ENCODE results near the gene DPH1. TPM values are rescaled to one million over a fixed set of nuclear protein-coding genes. Genes with fewer than 3 reads are reported as not detected.

Gene DPH1
- polyA plus RNA-seq, 2 of the 4 experiments (the other 2 are of a cell fraction), result 25.5 to 33.6 TPM

DNA sequence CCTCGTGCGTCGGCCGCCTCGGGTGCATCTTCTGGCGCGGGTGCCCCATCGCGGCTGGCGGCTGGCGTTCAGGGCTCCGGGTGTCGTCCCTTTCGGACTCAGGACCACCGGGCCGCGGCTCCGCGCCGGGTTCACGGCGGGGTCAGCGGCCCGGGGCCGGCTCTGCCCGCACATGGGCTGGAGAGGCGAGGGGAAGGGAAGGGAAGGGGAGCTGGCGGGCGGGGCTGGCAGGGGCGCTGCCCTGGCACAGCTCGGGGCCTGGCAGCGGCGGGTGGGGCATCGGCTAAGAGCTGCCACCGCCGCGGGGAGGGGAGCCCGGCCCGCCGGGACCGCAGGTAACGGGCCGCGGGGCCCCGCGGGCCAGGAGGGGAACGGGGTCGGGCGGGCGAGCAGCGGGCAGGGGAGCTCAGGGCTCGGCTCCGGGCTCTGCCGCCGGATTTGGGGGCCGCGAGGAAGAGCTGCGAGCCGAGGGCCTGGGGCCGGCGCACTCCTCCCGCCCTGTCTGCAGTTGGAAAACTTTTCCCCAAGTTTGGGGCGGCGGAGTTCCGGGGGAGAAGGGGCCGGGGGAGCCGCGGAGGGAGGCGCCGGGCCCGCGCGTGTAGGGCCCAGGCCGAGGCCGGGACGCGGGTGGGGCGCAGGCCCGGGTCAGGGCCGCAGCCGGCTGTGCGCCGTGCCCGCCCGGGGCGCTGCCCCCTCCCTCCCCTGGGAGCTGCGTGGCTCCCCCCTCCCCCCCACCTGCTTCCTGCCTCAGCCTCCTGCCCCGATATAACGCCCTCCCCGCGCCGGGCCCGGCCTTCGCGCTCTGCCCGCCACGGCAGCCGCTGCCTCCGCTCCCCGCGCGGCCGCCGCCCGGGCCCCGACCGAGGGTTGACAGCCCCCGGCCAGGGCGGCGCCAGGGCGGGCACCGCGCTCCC lies 25.6 kb downstream of the DPH1 start:
- Histone ChIP-seq H3K4me3 (peak overlapping the region; percentile 50), H3K9me3 (no peaks in the 10 kb centered on the region), H3K27ac (peak overlapping the region; percentile 30 to 82; a peak in 5 of 6 replicates), H3K4me1 (0 out of 3 replicates have a peak, but pooled peaks cover 5% of the 10 kb centered on the region), H3K4me2 (peak overlapping the region; percentile 96)
- no peak; a peak in 1 of 6 replicates for ATAC-seq
- no peak for FAIRE-seq
- TF ChIP-seq, protein P1, sequence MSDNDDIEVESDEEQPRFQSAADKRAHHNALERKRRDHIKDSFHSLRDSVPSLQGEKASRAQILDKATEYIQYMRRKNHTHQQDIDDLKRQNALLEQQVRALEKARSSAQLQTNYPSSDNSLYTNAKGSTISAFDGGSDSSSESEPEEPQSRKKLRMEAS (IDR thresholded peaks at IDR 0.05), result 0 out of 2 replicates have a peak, but pooled peaks have one; percentile 5
- TF ChIP-seq, protein P2, sequence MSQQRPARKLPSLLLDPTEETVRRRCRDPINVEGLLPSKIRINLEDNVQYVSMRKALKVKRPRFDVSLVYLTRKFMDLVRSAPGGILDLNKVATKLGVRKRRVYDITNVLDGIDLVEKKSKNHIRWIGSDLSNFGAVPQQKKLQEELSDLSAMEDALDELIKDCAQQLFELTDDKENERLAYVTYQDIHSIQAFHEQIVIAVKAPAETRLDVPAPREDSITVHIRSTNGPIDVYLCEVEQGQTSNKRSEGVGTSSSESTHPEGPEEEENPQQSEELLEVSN (IDR thresholded peaks at IDR 0.05; ENCODE audit: borderline replicate concordance, low read depth), result no peak
- CTCF ChIA-PET, result interaction anchor here (0.6 to 9.1 kb wide), 51 partner anchors 14 to 357 kb away, joined by 3 to 492 read pairs (median 8); partner anchors contain the start of genes OVCA2, SGSM2, SMG6 and SRR
- 96% methylated on average over 57 of the region's 113 CpGs for WGBS (ENCODE audit: missing lambda C conversion rate)
- POLR2A ChIA-PET, result interaction anchor here (0.5 to 1.2 kb wide), 3 partner anchors 181 to 228 kb away, joined by 3 to 8 read pairs (median 3); no protein-coding TSS in a partner anchor
- DNase-seq (ENCODE audit: low read depth in 1 of 2, low spot score in 1 of 2), result no peak

DNA sequence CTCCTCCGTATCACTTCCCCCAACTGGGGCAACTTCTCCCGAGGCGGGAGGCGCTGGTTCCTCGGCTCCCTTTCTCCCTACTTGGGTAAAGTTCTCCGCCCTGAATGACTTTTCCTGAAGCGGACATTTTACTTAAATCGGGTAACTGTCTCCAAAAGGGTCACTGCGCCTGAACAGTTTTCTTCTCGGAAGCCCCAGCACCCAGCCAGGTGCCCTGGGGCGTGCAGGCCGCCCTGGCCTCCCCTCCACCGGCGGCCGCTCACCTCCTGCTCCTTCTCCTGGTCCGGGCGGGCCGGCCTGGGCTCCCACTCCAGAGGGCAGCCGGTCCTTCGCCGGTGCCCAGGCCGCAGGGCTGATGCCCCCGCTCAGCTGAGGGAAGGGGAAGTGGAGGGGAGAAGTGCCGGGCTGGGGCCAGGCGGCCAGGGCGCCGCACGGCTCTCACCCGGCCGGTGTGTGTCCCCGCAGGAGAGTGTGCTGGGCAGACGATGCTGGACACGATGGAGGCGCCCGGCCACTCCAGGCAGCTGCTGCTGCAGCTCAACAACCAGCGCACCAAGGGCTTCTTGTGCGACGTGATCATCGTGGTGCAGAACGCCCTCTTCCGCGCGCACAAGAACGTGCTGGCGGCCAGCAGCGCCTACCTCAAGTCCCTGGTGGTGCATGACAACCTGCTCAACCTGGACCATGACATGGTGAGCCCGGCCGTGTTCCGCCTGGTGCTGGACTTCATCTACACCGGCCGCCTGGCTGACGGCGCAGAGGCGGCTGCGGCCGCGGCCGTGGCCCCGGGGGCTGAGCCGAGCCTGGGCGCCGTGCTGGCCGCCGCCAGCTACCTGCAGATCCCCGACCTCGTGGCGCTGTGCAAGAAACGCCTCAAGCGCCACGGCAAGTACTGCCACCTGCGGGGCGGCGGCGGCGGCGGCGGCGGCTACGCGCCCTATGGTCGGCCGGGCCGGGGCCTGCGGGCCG lies 26.5 kb downstream of the DPH1 start:
- FAIRE-seq, result no peak
- TF ChIP-seq FOSB (CRISPR knock-in tag; IDR thresholded peaks at IDR 0.05) (no peak), MAFK (IDR thresholded peaks at IDR 0.05; ENCODE audit: partially characterized antibody) (no peak), CHD2 (IDR thresholded peaks at IDR 0.05; ENCODE audit: low read length, partially characterized antibody) (no peak), NR3C1 (IDR thresholded peaks at IDR 0.05) (no peak), POLR2A (IDR thresholded peaks at IDR 0.05; ENCODE audit: low read length) (no peak)
- TF ChIP-seq, protein P3, sequence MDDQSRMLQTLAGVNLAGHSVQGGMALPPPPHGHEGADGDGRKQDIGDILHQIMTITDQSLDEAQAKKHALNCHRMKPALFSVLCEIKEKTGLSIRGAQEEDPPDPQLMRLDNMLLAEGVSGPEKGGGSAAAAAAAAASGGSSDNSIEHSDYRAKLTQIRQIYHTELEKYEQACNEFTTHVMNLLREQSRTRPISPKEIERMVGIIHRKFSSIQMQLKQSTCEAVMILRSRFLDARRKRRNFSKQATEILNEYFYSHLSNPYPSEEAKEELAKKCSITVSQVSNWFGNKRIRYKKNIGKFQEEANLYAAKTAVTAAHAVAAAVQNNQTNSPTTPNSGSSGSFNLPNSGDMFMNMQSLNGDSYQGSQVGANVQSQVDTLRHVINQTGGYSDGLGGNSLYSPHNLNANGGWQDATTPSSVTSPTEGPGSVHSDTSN (IDR thresholded peaks at IDR 0.05), result no peak
- TF ChIP-seq, protein P4, sequence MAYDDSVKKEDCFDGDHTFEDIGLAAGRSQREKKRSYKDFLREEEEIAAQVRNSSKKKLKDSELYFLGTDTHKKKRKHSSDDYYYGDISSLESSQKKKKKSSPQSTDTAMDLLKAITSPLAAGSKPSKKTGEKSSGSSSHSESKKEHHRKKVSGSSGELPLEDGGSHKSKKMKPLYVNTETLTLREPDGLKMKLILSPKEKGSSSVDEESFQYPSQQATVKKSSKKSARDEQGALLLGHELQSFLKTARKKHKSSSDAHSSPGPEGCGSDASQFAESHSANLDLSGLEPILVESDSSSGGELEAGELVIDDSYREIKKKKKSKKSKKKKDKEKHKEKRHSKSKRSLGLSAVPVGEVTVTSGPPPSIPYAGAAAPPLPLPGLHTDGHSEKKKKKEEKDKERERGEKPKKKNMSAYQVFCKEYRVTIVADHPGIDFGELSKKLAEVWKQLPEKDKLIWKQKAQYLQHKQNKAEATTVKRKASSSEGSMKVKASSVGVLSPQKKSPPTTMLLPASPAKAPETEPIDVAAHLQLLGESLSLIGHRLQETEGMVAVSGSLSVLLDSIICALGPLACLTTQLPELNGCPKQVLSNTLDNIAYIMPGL (CRISPR knock-in tag; IDR thresholded peaks at IDR 0.05; ENCODE audit: borderline replicate concordance), result no peak
- ATAC-seq, result no peak
- DNase-seq (ENCODE audit: low read depth in 1 of 2, low spot score in 1 of 2), result no peak
- H3K27ac ChIP-seq, result no peak overlapping the region
- 95% methylated on average over 61 of the region's 85 CpGs for WGBS (ENCODE audit: missing lambda C conversion rate)
- CTCF ChIA-PET, result interaction anchor here (0.6 to 9.1 kb wide), 24 partner anchors 13 to 305 kb away, joined by 3 to 492 read pairs (median 10); partner anchors contain the start of gene OVCA2
- H3K4me2 ChIP-seq, result no peak overlapping the region
- POLR2A ChIA-PET, result interaction anchor here (1.2 kb wide), 1 partner anchor 188 kb away, joined by 3 read pairs; no protein-coding TSS in a partner anchor
- no peak overlapping the region for H3K4me3 ChIP-seq
- H3K9me3 ChIP-seq, result no peaks in the 10 kb centered on the region
- 0 out of 3 replicates have a peak, but pooled peaks cover 5% of the 10 kb centered on the region for H3K4me1 ChIP-seq

DNA sequence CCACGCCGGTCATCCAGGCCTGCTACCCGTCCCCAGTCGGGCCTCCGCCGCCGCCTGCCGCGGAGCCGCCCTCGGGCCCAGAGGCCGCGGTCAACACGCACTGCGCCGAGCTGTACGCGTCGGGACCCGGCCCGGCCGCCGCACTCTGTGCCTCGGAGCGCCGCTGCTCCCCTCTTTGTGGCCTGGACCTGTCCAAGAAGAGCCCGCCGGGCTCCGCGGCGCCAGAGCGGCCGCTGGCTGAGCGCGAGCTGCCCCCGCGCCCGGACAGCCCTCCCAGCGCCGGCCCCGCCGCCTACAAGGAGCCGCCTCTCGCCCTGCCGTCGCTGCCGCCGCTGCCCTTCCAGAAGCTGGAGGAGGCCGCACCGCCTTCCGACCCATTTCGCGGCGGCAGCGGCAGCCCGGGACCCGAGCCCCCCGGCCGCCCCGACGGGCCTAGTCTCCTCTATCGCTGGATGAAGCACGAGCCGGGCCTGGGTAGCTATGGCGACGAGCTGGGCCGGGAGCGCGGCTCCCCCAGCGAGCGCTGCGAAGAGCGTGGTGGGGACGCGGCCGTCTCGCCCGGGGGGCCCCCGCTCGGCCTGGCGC lies 27.3 kb downstream of the DPH1 start:
- Histone ChIP-seq H3K4me3 (no peak overlapping the region), H3K4me2 (no peak overlapping the region), H3K27ac (no peak overlapping the region), H3K4me1 (0 out of 3 replicates have a peak, but pooled peaks cover 5% of the 10 kb centered on the region), H3K9me3 (no peaks in the 10 kb centered on the region)
- ChIA-PET CTCF (interaction anchor here (0.9 to 9.1 kb wide), 29 partner anchors 12 to 304 kb away, joined by 3 to 492 read pairs (median 8); partner anchors contain the start of gene OVCA2), POLR2A (interaction anchor here (1.2 kb wide), 1 partner anchor 187 kb away, joined by 3 read pairs; no protein-coding TSS in a partner anchor)
- FAIRE-seq, result no peak
- no peak for DNase-seq (ENCODE audit: low read depth in 1 of 2, low spot score in 1 of 2)
- WGBS (ENCODE audit: missing lambda C conversion rate), result 96% methylated on average over 65 of the region's 81 CpGs
- TF ChIP-seq KDM1A (IDR thresholded peaks at IDR 0.05; ENCODE audit: low read depth) (no peak), RAD21 (conservative IDR thresholded peaks at IDR 0.05 in 1 of 2, IDR thresholded peaks at IDR 0.05 in 1 of 2) (no peak), TFCP2L1 (CRISPR knock-in tag; IDR thresholded peaks at IDR 0.05) (no peak), KDM5A (IDR thresholded peaks at IDR 0.05) (no peak), ZC3H11A (IDR thresholded peaks at IDR 0.05) (no peak), CEBPB (IDR thresholded peaks at IDR 0.05) (no peak), POLR2A (IDR thresholded peaks at IDR 0.05; ENCODE audit: low read length) (no peak), RCOR1 (IDR thresholded peaks at IDR 0.05; ENCODE audit: low read depth, low read length) (no peak), HDAC2 (IDR thresholded peaks at IDR 0.05) (no peak), MAZ (IDR thresholded peaks at IDR 0.05; ENCODE audit: borderline replicate concordance, low read depth, low read length) (no peak)
- TF ChIP-seq, protein P3 (IDR thresholded peaks at IDR 0.05), result no peak
- TF ChIP-seq, protein P5, sequence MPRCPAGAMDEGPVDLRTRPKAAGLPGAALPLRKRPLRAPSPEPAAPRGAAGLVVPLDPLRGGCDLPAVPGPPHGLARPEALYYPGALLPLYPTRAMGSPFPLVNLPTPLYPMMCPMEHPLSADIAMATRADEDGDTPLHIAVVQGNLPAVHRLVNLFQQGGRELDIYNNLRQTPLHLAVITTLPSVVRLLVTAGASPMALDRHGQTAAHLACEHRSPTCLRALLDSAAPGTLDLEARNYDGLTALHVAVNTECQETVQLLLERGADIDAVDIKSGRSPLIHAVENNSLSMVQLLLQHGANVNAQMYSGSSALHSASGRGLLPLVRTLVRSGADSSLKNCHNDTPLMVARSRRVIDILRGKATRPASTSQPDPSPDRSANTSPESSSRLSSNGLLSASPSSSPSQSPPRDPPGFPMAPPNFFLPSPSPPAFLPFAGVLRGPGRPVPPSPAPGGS (IDR thresholded peaks at IDR 0.05), result no peak
- TF ChIP-seq, protein P6, sequence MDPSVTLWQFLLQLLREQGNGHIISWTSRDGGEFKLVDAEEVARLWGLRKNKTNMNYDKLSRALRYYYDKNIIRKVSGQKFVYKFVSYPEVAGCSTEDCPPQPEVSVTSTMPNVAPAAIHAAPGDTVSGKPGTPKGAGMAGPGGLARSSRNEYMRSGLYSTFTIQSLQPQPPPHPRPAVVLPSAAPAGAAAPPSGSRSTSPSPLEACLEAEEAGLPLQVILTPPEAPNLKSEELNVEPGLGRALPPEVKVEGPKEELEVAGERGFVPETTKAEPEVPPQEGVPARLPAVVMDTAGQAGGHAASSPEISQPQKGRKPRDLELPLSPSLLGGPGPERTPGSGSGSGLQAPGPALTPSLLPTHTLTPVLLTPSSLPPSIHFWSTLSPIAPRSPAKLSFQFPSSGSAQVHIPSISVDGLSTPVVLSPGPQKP (IDR thresholded peaks at IDR 0.05; ENCODE audit: low read depth, low read length), result no peak
- ATAC-seq, result no peak

All from A549 (cell line).